HEK293T (cell line): ENCODE data around the gene AP3S2.

Source experiments
- CTCF ChIA-PET: fragments of 350-600 bp; formaldehyde crosslinking; extraction: SDS; loops from one replicate; lab custom pipeline; 2021; ENCODE audit warnings: antibody characterized with exemption, inconsistent platforms; lab: Yijun Ruan, JAX
- POLR2A ChIA-PET: fragments of 350-600 bp; formaldehyde crosslinking; extraction: SDS; loops from one replicate; lab custom pipeline; 2020; ENCODE audit warnings: antibody characterized with exemption, inconsistent platforms; lab: Yijun Ruan, JAX
- DNase-seq: peaks from one replicate; pipeline ENCODE4 v3.0.0; 2012; ENCODE audit warnings: mixed read lengths; ENCODE audit errors: extremely low spot score
- ARNT ChIP-seq: fragments of 450-650 bp; IDR thresholded peaks from 2 replicates; pipeline ENCODE4 v1.6.1; 2017; ENCODE audit warnings: mild to moderate bottlenecking
- BHLHE40 ChIP-seq: fragments of 450-650 bp; IDR thresholded peaks from 2 replicates; pipeline ENCODE4 v1.6.1; 2016; ENCODE audit warnings: mild to moderate bottlenecking, moderate library complexity, borderline replicate concordance
- CTBP1 ChIP-seq: fragments of 450-650 bp; IDR thresholded peaks from 2 replicates; pipeline ENCODE4 v1.6.1; 2016; ENCODE audit warnings: borderline replicate concordance
- ELF4 ChIP-seq: fragments of 450-650 bp; IDR thresholded peaks from 2 replicates; pipeline ENCODE4 v1.6.1; 2017; ENCODE audit warnings: antibody characterized with exemption
- FOXA1 ChIP-seq: fragments of 450-650 bp; IDR thresholded peaks from 2 replicates; pipeline ENCODE4 v1.6.1; 2016; ENCODE audit warnings: mild to moderate bottlenecking
- FOXK2 ChIP-seq: fragments of 450-650 bp; IDR thresholded peaks from 2 replicates; pipeline ENCODE4 v1.6.1; 2016; ENCODE audit warnings: mild to moderate bottlenecking
- FOXM1 ChIP-seq: fragments of 450-650 bp; IDR thresholded peaks from 2 replicates; pipeline ENCODE4 v1.6.1; 2017; ENCODE audit warnings: mild to moderate bottlenecking, borderline replicate concordance
- HDGF ChIP-seq: fragments of 450-650 bp; IDR thresholded peaks from 2 replicates; pipeline ENCODE4 v1.6.1; 2017; ENCODE audit warnings: antibody characterized with exemption, borderline replicate concordance
- L3MBTL2 ChIP-seq: fragments of 450-650 bp; conservative IDR thresholded peaks from 2 replicates; pipeline ENCODE4 v1.6.1; 2016; ENCODE audit warnings: mild to moderate bottlenecking
- LEF1 ChIP-seq: fragments of 450-650 bp; IDR thresholded peaks from 2 replicates; pipeline ENCODE4 v1.6.1; 2017; ENCODE audit warnings: mild to moderate bottlenecking, borderline replicate concordance
- NFRKB ChIP-seq: fragments of 450-650 bp; IDR thresholded peaks from 2 replicates; pipeline ENCODE4 v1.6.1; 2016; ENCODE audit warnings: mild to moderate bottlenecking, moderate library complexity
- SP1 ChIP-seq: fragments of 450-650 bp; IDR thresholded peaks from 2 replicates; pipeline ENCODE4 v1.6.1; 2017
- SUZ12 ChIP-seq: fragments of 450-650 bp; IDR thresholded peaks from 2 replicates; pipeline ENCODE4 v1.6.1; 2016; ENCODE audit warnings: mild to moderate bottlenecking
- TARDBP ChIP-seq: fragments of 450-650 bp; IDR thresholded peaks from 2 replicates; pipeline ENCODE4 v1.6.1; 2016
- ZNF384 ChIP-seq: fragments of 450-650 bp; IDR thresholded peaks from 2 replicates; pipeline ENCODE4 v1.6.1; 2016
- TF ChIP-seq, protein P1 (sequence below): fragments of 450-650 bp; IDR thresholded peaks from 2 replicates; pipeline ENCODE4 v1.6.1; 2016

Gene AP3S2

DNA sequence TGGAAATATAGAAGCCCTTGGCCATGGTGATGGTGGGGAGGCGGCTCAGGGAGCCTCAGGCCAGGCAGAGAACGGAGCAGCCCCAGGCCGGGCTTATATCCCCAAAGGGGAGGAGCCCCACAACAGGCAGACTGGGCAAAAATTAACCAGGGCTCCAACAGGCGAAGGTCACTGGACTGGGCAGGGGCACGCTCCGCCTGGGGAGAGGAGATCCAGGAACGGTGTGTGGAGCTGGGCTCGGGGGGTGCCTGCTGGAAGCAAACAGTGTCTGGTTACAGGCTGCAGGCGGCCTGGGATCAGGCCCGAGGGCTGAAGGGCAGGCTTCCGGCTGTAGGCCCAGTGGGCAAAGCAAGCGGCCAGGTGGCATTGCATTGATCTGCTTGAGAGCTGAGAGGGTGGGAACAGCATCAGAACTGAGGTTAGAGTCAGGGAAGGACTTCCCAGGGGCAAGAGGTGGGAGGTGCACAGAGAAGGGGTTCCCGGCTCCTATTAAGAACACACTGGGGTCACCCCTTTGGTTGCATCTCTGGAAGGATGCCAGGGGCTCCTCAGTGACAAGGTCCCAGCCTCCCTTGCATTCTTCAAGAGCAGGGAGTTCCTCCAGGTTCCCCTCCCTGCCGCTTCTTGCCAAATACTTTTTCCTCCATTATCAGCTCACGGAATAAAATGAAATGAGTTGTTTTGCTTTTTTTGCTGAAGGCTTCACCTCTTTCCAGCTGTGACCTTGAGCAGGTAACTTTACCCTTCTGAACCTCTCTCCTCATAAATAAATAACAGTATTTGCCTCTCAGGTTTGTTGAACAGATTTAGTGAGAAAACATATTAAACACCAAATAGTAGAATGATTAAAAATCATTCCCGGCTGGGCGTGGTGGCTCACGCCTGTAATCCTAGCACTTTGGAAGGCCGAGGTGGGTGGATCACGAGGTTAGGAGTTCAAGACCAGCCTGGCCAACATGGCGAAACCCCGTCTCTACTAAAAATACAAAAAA lies 86.9 kb downstream of the AP3S2 start:
- ChIA-PET CTCF (no interaction called here), POLR2A (interaction anchor here (0.6 kb wide), 1 partner anchor 107 kb away, joined by 3 read pairs; no protein-coding TSS in a partner anchor)
- DNase-seq: no peak
- TF ChIP-seq TARDBP: no peak
- no peak for TF ChIP-seq ELF4
- no peak for TF ChIP-seq L3MBTL2
- no peak for TF ChIP-seq BHLHE40
- no peak for TF ChIP-seq ZNF384
- TF ChIP-seq FOXM1: no peak
- TF ChIP-seq, protein P1, sequence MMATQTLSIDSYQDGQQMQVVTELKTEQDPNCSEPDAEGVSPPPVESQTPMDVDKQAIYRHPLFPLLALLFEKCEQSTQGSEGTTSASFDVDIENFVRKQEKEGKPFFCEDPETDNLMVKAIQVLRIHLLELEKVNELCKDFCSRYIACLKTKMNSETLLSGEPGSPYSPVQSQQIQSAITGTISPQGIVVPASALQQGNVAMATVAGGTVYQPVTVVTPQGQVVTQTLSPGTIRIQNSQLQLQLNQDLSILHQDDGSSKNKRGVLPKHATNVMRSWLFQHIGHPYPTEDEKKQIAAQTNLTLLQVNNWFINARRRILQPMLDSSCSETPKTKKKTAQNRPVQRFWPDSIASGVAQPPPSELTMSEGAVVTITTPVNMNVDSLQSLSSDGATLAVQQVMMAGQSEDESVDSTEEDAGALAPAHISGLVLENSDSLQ: no peak
- TF ChIP-seq HDGF: no peak
- TF ChIP-seq FOXA1: no peak
- no peak for TF ChIP-seq ARNT
- no peak for TF ChIP-seq CTBP1
- TF ChIP-seq LEF1: no peak
- TF ChIP-seq SP1: no peak
- no peak for TF ChIP-seq NFRKB
- TF ChIP-seq FOXK2: no peak
- TF ChIP-seq SUZ12: no peak

DNA sequence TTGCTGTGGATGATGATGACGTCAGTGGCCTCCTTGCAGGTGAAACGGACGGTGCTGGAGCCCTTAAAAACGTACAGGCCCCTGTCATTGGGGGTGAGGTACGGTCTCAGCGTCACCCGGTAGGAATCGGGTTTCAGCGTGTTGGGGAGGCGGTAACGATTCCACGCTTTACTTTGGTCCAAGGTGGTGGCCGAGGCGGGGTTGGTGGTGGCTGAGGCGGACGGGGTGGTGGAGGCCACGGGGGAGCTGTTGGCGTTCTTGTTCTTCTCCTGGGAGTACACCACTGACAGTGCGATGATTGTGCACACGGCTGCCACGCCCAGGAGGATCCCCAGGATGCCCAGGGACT lies 87.6 kb downstream of the AP3S2 start:
- POLR2A ChIA-PET: no interaction called here
- TF ChIP-seq ARNT (no peak), ZNF384 (no peak)
- CTCF ChIA-PET: no interaction called here
- no peak for DNase-seq

DNA sequence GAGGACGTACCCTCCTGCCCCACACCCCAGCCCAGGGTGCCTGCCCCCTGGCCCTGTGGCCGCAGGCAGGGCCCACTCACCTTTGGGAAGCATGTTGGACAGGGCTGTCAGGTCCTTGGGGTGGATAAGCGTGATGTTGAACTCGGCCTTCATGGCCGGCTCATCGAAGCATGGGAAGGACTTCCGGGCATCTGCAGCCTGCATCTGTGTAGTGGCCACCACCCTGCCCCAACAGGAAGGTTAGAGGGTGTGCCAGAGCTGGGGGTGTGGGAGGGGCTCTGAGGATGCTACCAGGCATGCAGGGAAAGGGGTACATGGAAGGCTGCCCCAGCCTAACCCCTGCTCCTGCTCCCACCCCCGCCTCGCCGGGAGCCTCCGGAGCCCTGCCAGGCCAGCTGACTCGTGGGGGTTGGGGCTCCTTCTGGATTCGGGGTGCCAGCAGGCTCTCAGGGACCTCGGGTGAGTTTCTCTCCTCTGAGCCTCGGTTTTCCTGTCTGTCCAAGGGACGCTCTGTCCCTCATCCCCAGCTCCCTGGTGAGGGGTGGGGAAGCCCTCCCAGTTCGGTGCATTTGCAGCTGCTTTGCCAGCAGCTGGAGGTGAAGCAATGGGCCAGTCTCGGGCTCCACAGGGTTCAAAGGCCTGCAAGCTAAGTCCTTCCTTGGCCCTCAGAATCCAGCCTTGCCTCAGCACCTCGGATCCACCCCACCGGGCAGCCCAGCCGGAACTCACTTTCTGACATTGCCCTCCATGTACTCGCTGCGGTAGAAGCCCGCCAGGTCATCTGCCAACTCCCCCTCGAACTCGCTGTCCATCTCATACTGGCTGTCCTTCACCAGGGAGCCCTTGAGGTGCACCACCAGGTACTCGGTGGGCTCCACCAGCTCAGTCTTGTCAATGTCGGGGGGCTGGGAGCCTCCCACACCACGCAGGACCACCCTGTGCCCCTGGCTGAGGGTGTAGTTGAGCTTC lies 88.3 kb downstream of the AP3S2 start:
- POLR2A ChIA-PET: no interaction called here
- TF ChIP-seq ZNF384 (no peak), CTBP1 (no peak), FOXM1 (no peak), L3MBTL2 (no peak), NFRKB (no peak), TARDBP (no peak), SP1 (no peak), FOXA1 (no peak), FOXK2 (no peak), BHLHE40 (no peak), ARNT (no peak), SUZ12 (no peak), ELF4 (no peak), HDGF (no peak), LEF1 (no peak)
- TF ChIP-seq, protein P1: no peak
- DNase-seq: no peak
- CTCF ChIA-PET: no interaction called here

DNA sequence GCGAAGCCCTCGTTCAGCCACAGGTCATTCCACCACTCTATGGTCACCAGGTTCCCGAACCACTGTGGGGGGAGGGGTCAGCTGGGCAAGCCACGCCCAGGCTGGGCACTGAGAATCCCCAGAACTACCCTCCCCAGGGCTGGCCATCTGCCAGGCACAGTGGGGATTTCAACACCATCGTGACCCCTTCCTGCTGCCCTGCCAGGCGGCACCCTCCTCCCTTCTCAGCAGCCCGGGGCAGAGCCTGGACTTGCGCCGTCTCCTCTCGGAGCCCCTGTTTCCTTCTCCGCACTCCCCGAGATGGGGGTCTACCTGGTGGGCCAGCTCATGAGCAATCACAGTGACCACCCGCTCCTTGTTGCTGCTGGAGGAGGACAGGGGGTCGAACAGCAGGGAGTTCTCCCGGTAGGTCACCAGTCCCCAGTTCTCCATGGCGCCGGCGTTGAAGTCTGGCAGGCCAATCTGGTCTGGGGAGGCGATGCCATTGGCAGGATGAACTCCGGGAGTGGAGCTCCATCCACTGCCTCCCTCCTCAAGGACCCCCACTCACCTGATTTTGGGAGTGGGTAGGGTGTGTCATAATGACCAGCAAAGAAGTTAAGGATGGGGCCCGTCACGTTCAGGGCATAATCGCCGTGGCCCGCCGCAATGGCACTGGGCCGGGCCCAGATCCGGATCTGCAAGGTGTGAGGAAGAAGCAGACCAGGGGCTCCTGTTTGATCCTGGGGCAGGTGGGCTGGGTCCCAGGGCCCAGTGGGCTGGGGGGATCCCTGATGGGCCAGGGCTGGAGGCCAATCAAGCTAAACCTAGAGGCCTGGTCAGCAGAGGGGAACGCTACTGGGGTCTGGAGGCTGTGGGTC lies 89.6 kb downstream of the AP3S2 start:
- no peak for DNase-seq
- ChIA-PET CTCF (no interaction called here), POLR2A (no interaction called here)
- TF ChIP-seq CTBP1 (no peak), TARDBP (no peak), ELF4 (no peak), SP1 (no peak), FOXA1 (no peak), HDGF (no peak), FOXK2 (no peak), SUZ12 (no peak), LEF1 (no peak), FOXM1 (no peak), ZNF384 (no peak), ARNT (no peak), NFRKB (no peak), BHLHE40 (no peak), L3MBTL2 (no peak)
- TF ChIP-seq, protein P1: no peak
